Stimulated activated CD8-positive, alpha-beta memory T cell treated with anti-CD3 and anti-CD28 coated beads, Interleukin-2, amount 100 ng/mL, for 48 hours (primary cell): ENCODE measurements around the gene USP10.
"Not testable (repeated sequence)": the region's sequence is repeated elsewhere in the genome, so short reads cannot be mapped to it uniquely, and the experiment has no call there.

Experiments
- DNase-seq, 2 donors: peaks; one replicate each; pipeline ENCODE4 v3.0.0-alpha.2; 2020; ENCODE audit warnings: low read depth in 2 of 2

Gene USP10

GRCh38 chr16:84726079-84726668, 26.4 kb downstream of the USP10 start:
- DNase-seq, result peak; percentile 66 to 74

GRCh38 chr16:84726669-84727467, 27.1 kb downstream of the USP10 start:
- peak in 1 of 2 donors; percentile 19 for DNase-seq

GRCh38 chr16:84728853-84729424, 29.1 kb downstream of the USP10 start:
- no peak for DNase-seq

GRCh38 chr16:84729716-84730320, 30.0 kb downstream of the USP10 start:
- DNase-seq, result no peak

DNA sequence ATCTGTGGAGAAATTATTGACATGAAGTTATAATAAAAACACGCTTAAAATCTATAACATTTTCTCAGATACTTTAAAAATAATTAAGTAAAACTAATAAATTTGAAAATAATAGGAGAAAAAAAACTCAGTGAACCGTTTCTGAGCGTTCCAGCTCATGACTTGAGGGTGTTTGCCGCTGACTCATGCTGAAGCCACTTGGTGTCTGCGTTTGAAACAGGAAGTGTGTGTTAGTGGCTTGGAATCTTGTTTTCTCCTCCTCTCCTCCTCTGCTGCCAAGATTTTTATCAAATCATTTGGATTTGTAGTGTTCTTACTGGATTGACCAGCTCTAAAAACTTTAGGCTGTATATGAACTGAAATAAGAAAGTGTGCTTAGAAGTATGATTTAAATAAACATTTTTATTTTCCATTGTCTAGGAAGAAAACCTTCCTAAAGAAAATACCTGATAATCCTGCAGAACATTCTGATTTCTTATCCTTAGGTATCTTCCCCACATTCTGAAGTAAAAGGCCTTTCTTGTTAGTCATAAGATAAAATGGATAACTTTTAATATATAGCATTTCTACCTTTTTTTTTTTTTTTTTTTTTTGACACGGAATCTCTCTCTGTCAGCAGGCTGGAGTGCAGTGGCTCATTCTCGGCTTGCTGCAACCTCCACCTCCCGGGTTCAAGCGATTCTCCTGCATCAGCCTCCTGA, 30.8 kb downstream of the USP10 start:
- DNase-seq, result no peak

- not testable (repeated sequence) for DNase-seq
Measured at GRCh38 chr16:84732332-84732673, 32.5 kb downstream of the USP10 start.

DNA sequence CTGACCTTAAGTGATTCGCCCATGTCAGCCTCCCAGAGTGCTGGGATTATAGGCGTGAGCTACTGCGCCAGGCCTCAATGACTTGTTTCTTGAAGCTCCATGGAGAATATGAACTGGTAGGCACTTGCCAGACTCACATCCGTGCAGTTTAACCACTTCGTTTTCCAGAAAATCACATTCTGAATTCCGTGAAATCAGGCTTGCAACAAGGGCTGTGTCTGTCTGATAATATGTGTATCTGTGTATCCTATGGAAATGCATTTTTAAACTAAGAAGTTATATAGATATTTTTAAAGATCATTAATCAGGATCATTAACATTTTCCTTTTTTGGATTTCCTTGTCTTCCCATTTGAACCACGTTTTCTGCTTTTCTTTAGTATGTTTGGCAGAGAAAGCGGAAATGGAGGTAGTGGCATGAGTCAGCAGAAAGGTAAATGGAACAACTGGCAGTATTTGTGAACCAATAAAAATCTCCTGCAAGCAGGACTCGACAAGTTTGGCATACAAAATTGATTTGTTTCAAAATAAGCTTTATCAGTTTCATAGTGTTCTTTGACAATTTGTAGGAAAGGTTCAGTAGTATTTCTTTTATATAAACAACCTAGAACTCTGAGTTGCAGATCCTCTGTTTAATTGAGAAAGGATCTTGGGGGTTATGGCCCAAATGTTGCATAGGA, 33.0 kb downstream of the USP10 start:
- DNase-seq, result no peak

DNA sequence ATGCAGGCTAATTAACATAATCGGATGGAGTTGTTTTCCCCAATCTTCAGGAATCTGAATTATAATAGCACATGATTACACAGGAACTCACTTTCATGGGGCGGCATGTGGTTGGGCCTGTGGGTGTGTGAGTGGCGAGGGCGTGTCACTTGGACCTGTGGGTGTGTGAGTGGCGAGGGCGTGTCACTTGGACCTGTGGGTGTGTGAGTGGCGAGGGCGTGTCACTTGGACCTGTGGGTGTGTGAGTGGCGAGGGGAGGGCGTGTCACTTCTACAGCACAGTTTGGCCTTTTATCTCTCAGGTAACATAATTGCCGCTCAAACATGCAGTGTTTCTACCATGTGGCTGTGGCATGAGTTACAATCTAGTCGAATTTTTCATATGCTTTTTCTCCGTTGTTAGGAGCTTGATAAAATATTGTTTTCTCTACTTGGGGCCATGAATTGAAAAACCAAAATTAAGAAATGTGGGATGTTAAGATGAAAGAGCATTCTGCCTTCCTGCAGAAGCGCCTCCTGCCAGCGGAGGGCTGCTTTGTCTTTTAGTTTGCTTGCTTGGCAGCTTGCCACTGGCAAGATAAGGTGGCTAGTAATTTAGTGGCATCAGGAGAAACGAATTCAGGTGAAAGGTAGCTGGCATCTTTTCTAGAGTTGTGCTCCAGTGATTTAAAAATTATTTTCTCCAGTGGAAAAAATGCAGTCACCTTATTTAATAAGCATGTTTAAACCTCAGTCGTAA, 36.2 kb downstream of the USP10 start:
- DNase-seq, result no peak

GRCh38 chr16:84737192-84738011, 37.6 kb downstream of the USP10 start:
- no peak for DNase-seq

DNA sequence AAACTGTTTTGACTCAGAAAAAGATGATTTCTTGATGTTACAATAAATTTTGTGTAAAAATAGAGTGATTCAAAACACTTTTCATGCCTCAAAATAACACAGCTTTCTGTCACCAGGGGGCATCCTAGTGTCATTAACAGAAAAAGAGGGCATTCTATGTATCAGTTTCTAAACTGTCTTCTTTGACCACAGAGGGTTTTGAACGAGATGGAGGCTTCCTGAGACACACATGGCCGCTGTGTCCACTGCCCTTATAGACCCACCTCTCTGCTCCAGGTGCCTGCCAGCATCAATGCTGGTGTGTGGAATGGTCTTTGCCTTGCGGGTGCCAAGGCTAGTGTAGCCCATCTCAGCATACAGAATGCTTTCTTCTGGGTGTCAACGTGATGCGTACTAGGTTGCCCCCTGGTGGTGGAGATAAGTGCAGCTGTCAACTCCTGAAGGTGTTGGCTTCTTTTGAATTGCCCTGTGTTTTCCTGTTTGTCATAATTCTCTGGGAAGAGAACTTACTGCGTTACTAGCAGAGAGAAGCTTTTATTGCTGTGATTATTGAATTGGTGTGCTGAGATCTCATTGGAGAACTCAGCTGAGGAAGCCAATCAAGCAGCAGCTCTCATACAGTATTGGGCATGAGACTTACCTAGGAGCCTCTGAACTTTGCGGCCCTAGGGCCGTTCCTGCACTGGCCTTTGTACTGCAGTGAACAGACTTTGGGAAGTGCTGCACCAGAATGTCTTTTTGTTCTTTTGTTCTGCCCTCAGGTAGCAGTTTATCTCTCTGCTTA, 38.6 kb downstream of the USP10 start:
- DNase-seq, result peak; percentile 51 to 64

- no peak for DNase-seq
Measured at GRCh38 chr16:84739349-84740124, 39.7 kb downstream of the USP10 start.

- no peak for DNase-seq
Measured at GRCh38 chr16:84740596-84741116, 40.9 kb downstream of the USP10 start.

GRCh38 chr16:84741340-84741830, 41.6 kb downstream of the USP10 start:
- no peak for DNase-seq

DNA sequence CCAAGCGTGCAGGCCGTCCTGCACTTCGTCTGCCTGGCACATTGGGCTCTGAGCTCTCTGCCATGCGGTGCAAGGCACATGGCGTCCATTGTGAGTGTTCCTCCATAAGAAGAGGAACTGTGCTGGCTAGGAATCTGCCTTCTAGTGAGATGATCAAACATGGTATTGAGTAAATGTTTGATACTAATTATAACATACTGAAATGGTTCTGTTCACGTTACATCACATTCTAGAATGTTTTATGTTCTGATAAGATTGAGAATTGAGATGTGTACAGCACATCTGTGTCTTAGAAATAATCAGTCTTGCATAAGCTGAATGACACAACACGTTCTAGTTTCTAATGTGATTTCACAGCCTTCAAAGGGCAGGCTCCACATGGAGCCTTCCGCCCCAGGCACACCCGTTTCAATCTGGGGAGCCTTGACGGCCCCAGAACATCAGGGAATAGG, 42.9 kb downstream of the USP10 start:
- DNase-seq, result no peak

DNA sequence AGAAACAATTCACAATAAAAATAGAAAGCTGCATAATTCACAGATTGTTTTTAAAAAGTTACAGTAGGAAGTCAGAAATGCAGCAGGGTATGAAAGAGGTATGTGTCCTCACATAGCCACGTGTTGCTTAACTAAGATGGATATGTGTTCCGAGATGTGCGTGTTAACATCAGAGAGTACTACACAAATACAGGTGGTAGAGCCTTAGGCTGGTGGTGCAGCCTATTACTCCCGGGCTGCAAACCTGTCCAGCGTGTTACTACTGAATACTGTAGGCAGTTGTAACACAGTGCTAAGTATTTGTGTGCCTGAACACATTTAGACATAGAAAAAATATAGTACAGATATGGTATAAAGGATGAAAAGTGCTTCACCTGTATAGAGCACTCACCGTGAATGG, 46.4 kb downstream of the USP10 start:
- no peak for DNase-seq

GRCh38 chr16:84746875-84747274, 47.1 kb downstream of the USP10 start:
- no peak for DNase-seq

- DNase-seq, result not testable (repeated sequence)
Measured at GRCh38 chr16:84748247-84748646, 48.4 kb downstream of the USP10 start.

GRCh38 chr16:84749072-84749471, 49.3 kb downstream of the USP10 start:
- no peak for DNase-seq
